GM23338 (cell line): ENCODE measurements around the gene SLC7A5.

Source experiments
- CREB1 ChIP-seq: fragments of 250-450 bp; sonication (Bioruptor Pico); IDR thresholded peaks from 2 replicates; pipeline ENCODE4 v1.5.0; 2020; ENCODE audit warnings: low read depth, mild to moderate bottlenecking, moderate library complexity
- EZH2 ChIP-seq: fragments of 200-600 bp; sonication (generic); IDR thresholded peaks from one replicate; pipeline ENCODE4 v1.8.0; 2017; ENCODE audit warnings: antibody characterized with exemption, mild to moderate bottlenecking, low read depth; ENCODE audit not compliant: unreplicated experiment
- EZH2phosphoT487 ChIP-seq: fragments of 200-600 bp; sonication (generic); IDR thresholded peaks from one replicate; pipeline ENCODE4 v1.8.1; 2018; ENCODE audit warnings: antibody characterized with exemption; ENCODE audit not compliant: unreplicated experiment
- JUNB ChIP-seq: IDR thresholded peaks from one replicate; pipeline ENCODE4 v1.6.1; 2016; ENCODE audit warnings: antibody characterized with exemption; ENCODE audit not compliant: unreplicated experiment
- NANOG ChIP-seq: IDR thresholded peaks from 2 replicates; pipeline ENCODE4 v1.6.1; 2016; ENCODE audit warnings: antibody characterized with exemption, borderline replicate concordance
- POLR2AphosphoS5 ChIP-seq: IDR thresholded peaks from 2 replicates; pipeline ENCODE4 v1.6.1; 2016; ENCODE audit warnings: antibody characterized with exemption, low read depth
- STAT1 ChIP-seq: IDR thresholded peaks from one replicate; pipeline ENCODE4 v1.6.1; 2016; ENCODE audit warnings: antibody characterized with exemption; ENCODE audit not compliant: unreplicated experiment
- ZNF114 ChIP-seq: fragments of 250-450 bp; sonication (Bioruptor Pico); IDR thresholded peaks from 2 replicates; pipeline ENCODE4 v1.5.0; 2020; ENCODE audit warnings: mild to moderate bottlenecking, moderate library complexity
- TF ChIP-seq, protein P1 (sequence below), 2 experiments: fragments of 200-600 bp in 1 of 2; sonication (generic) in 1 of 2; conservative IDR thresholded peaks; 2 replicates each; pipeline versions ENCODE4 v1.5.1 to v1.6.1; 2016 to 2017; ENCODE audit warnings: antibody characterized with exemption in 2 of 2, low read depth in 2 of 2, mild to moderate bottlenecking in 2 of 2, moderate library complexity in 1 of 2
- TF ChIP-seq, protein P2 (sequence below): IDR thresholded peaks from one replicate; pipeline ENCODE4 v1.6.1; 2018; ENCODE audit warnings: antibody characterized with exemption; ENCODE audit not compliant: unreplicated experiment
- TF ChIP-seq, protein P3 (sequence below): fragments of 250-450 bp; sonication (Bioruptor Pico); IDR thresholded peaks from 2 replicates; pipeline ENCODE4 v1.5.0; 2020; ENCODE audit warnings: mild to moderate bottlenecking, moderate library complexity
- TF ChIP-seq, protein P4 (sequence below): IDR thresholded peaks from 2 replicates; pipeline ENCODE4 v1.6.1; 2016; ENCODE audit warnings: antibody characterized with exemption

DNA sequence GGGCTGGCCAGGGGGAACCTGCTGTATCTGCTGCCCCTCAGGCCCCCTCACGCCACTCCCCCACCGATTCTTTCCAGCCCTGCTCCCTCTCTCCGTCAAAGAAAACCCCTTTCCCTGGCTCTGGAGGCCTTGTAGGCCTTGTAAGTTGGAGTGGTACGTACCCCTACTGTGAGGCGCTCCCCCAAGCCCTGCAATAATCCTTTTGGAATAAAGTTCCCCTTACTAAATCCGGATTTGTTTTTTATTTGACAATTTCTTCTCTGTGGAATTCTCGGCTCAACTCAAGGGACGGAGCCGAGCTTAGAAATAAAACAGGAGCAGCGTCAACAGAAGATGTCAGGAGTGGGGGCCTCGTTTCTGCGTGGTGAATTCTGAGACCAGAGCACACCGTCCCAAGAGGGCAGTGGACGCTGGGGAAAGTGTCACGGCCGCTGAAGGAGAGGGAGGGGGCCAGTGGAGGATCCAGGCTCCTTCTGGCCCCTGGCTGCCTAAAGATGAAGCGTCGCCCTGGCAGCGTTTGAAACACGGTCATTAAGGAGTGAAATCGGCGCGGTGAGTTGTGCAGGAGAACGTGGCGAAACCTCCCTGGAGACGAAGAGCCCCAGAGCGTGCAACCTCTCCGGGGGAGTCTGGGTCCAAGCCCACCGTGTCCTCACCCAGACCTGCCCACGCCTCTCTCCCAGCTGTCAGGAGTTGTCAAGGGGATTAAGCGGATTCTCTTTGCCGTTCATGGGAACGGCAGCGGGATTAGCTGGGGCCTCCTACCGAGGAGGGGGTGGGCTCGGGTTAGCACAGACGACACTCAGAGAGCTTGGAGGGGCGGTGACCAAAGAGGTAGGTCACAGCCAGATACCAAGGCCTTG, 47.0 kb downstream of the SLC7A5 start:
- TF ChIP-seq EZH2 (no peak), EZH2phosphoT487 (no peak), NANOG (no peak), POLR2AphosphoS5 (no peak), CREB1 (CRISPR knock-in tag) (no peak), JUNB (no peak), ZNF114 (CRISPR knock-in tag) (no peak), STAT1 (no peak)
- TF ChIP-seq, protein P1, sequence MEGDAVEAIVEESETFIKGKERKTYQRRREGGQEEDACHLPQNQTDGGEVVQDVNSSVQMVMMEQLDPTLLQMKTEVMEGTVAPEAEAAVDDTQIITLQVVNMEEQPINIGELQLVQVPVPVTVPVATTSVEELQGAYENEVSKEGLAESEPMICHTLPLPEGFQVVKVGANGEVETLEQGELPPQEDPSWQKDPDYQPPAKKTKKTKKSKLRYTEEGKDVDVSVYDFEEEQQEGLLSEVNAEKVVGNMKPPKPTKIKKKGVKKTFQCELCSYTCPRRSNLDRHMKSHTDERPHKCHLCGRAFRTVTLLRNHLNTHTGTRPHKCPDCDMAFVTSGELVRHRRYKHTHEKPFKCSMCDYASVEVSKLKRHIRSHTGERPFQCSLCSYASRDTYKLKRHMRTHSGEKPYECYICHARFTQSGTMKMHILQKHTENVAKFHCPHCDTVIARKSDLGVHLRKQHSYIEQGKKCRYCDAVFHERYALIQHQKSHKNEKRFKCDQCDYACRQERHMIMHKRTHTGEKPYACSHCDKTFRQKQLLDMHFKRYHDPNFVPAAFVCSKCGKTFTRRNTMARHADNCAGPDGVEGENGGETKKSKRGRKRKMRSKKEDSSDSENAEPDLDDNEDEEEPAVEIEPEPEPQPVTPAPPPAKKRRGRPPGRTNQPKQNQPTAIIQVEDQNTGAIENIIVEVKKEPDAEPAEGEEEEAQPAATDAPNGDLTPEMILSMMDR (conservative IDR thresholded peaks at IDR 0.05; ENCODE audit: low read depth in 2 of 2): no peak
- TF ChIP-seq, protein P2, sequence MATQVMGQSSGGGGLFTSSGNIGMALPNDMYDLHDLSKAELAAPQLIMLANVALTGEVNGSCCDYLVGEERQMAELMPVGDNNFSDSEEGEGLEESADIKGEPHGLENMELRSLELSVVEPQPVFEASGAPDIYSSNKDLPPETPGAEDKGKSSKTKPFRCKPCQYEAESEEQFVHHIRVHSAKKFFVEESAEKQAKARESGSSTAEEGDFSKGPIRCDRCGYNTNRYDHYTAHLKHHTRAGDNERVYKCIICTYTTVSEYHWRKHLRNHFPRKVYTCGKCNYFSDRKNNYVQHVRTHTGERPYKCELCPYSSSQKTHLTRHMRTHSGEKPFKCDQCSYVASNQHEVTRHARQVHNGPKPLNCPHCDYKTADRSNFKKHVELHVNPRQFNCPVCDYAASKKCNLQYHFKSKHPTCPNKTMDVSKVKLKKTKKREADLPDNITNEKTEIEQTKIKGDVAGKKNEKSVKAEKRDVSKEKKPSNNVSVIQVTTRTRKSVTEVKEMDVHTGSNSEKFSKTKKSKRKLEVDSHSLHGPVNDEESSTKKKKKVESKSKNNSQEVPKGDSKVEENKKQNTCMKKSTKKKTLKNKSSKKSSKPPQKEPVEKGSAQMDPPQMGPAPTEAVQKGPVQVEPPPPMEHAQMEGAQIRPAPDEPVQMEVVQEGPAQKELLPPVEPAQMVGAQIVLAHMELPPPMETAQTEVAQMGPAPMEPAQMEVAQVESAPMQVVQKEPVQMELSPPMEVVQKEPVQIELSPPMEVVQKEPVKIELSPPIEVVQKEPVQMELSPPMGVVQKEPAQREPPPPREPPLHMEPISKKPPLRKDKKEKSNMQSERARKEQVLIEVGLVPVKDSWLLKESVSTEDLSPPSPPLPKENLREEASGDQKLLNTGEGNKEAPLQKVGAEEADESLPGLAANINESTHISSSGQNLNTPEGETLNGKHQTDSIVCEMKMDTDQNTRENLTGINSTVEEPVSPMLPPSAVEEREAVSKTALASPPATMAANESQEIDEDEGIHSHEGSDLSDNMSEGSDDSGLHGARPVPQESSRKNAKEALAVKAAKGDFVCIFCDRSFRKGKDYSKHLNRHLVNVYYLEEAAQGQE: no peak
- TF ChIP-seq, protein P3, sequence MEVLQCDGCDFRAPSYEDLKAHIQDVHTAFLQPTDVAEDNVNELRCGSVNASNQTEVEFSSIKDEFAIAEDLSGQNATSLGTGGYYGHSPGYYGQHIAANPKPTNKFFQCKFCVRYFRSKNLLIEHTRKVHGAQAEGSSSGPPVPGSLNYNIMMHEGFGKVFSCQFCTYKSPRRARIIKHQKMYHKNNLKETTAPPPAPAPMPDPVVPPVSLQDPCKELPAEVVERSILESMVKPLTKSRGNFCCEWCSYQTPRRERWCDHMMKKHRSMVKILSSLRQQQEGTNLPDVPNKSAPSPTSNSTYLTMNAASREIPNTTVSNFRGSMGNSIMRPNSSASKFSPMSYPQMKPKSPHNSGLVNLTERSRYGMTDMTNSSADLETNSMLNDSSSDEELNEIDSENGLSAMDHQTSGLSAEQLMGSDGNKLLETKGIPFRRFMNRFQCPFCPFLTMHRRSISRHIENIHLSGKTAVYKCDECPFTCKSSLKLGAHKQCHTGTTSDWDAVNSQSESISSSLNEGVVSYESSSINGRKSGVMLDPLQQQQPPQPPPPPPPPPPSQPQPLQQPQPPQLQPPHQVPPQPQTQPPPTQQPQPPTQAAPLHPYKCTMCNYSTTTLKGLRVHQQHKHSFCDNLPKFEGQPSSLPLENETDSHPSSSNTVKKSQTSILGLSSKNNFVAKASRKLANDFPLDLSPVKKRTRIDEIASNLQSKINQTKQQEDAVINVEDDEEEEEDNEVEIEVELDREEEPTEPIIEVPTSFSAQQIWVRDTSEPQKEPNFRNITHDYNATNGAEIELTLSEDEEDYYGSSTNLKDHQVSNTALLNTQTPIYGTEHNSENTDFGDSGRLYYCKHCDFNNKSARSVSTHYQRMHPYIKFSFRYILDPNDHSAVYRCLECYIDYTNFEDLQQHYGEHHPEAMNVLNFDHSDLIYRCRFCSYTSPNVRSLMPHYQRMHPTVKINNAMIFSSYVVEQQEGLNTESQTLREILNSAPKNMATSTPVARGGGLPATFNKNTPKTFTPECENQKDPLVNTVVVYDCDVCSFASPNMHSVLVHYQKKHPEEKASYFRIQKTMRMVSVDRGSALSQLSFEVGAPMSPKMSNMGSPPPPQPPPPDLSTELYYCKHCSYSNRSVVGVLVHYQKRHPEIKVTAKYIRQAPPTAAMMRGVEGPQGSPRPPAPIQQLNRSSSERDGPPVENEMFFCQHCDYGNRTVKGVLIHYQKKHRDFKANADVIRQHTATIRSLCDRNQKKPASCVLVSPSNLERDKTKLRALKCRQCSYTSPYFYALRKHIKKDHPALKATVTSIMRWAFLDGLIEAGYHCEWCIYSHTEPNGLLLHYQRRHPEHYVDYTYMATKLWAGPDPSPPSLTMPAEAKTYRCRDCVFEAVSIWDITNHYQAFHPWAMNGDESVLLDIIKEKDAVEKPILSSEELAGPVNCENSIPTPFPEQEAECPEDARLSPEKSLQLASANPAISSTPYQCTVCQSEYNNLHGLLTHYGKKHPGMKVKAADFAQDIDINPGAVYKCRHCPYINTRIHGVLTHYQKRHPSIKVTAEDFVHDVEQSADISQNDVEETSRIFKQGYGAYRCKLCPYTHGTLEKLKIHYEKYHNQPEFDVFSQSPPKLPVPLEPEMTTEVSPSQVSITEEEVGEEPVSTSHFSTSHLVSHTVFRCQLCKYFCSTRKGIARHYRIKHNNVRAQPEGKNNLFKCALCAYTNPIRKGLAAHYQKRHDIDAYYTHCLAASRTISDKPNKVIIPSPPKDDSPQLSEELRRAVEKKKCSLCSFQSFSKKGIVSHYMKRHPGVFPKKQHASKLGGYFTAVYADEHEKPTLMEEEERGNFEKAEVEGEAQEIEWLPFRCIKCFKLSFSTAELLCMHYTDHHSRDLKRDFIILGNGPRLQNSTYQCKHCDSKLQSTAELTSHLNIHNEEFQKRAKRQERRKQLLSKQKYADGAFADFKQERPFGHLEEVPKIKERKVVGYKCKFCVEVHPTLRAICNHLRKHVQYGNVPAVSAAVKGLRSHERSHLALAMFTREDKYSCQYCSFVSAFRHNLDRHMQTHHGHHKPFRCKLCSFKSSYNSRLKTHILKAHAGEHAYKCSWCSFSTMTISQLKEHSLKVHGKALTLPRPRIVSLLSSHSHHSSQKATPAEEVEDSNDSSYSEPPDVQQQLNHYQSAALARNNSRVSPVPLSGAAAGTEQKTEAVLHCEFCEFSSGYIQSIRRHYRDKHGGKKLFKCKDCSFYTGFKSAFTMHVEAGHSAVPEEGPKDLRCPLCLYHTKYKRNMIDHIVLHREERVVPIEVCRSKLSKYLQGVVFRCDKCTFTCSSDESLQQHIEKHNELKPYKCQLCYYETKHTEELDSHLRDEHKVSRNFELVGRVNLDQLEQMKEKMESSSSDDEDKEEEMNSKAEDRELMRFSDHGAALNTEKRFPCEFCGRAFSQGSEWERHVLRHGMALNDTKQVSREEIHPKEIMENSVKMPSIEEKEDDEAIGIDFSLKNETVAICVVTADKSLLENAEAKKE: no peak
- TF ChIP-seq, protein P4, sequence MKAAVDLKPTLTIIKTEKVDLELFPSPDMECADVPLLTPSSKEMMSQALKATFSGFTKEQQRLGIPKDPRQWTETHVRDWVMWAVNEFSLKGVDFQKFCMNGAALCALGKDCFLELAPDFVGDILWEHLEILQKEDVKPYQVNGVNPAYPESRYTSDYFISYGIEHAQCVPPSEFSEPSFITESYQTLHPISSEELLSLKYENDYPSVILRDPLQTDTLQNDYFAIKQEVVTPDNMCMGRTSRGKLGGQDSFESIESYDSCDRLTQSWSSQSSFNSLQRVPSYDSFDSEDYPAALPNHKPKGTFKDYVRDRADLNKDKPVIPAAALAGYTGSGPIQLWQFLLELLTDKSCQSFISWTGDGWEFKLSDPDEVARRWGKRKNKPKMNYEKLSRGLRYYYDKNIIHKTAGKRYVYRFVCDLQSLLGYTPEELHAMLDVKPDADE: no peak
